MM.1S (cell line): ENCODE results near the gene ZNF850.
"Not testable (repeated sequence)": the region's sequence is repeated elsewhere in the genome, so short reads cannot be mapped to it uniquely, and the experiment has no call there.

ENCODE experiments used
- DNase-seq: peaks from one replicate; pipeline ENCODE4 v3.0.0-alpha.2; 2015
- H2AFZ ChIP-seq: fragments of 300-600 bp; sonication (generic); 2 replicates; pipeline ENCODE4 v1.6.0; 2016; ENCODE audit warnings: antibody characterized with exemption, low read length
- H3F3A ChIP-seq: fragments of 300-600 bp; sonication (generic); 2 replicates; pipeline ENCODE4 v1.6.1; 2016; ENCODE audit warnings: mild to moderate bottlenecking, antibody characterized with exemption, low read length, moderate library complexity, mixed read lengths; ENCODE audit not compliant: insufficient read depth
- H3K27ac ChIP-seq: fragments of 300-600 bp; sonication (generic); 2 replicates; pipeline ENCODE4 v1.5.1; 2016; ENCODE audit warnings: mild to moderate bottlenecking, low read length
- H3K27me3 ChIP-seq: fragments of 300-600 bp; sonication (generic); replicated peaks from 2 replicates; pipeline ENCODE4 v1.6.0; 2016; ENCODE audit warnings: low read length; ENCODE audit not compliant: insufficient read depth
- H3K36me3 ChIP-seq: fragments of 300-600 bp; sonication (generic); replicated peaks from 2 replicates; pipeline ENCODE4 v1.6.1; 2016; ENCODE audit warnings: mild to moderate bottlenecking, low read length, mixed read lengths; ENCODE audit not compliant: insufficient read depth
- H3K4me1 ChIP-seq: fragments of 300-600 bp; sonication (generic); 2 replicates; pipeline ENCODE4 v1.6.1; 2016; ENCODE audit warnings: low read length, mixed read lengths
- H3K4me2 ChIP-seq: fragments of 300-600 bp; sonication (generic); 2 replicates; pipeline ENCODE4 v1.6.0; 2016; ENCODE audit warnings: low read depth, low read length
- H3K4me3 ChIP-seq: fragments of 300-600 bp; sonication (generic); 2 replicates; pipeline ENCODE4 v1.5.1; 2016; ENCODE audit warnings: low read length, mixed read lengths
- H3K79me2 ChIP-seq: fragments of 300-600 bp; sonication (generic); 2 replicates; pipeline ENCODE4 v1.6.1; 2016; ENCODE audit warnings: mixed run types, low read length, mixed read lengths
- H3K9ac ChIP-seq: fragments of 300-600 bp; sonication (generic); 2 replicates; pipeline ENCODE4 v1.6.1; 2016; ENCODE audit warnings: low read length, mixed read lengths
- H3K9me2 ChIP-seq: fragments of 300-600 bp; sonication (generic); replicated peaks from 2 replicates; pipeline ENCODE4 v1.6.1; 2016; ENCODE audit warnings: mild to moderate bottlenecking, low read length, mixed read lengths; ENCODE audit not compliant: insufficient read depth
- H3K9me3 ChIP-seq: fragments of 300-600 bp; sonication (generic); replicated peaks from 2 replicates; pipeline ENCODE4 v1.6.1; 2016; ENCODE audit warnings: mild to moderate bottlenecking, low read length, mixed read lengths; ENCODE audit not compliant: insufficient read depth
- H4K20me1 ChIP-seq: fragments of 300-600 bp; sonication (generic); 2 replicates; pipeline ENCODE4 v1.6.1; 2016; ENCODE audit warnings: mild to moderate bottlenecking, low read length, moderate library complexity, mixed read lengths; ENCODE audit not compliant: insufficient read depth
- CTCF ChIP-seq: fragments of 300-600 bp; sonication (generic); IDR thresholded peaks from 2 replicates; pipeline ENCODE4 v1.5.1; 2016; ENCODE audit warnings: antibody characterized with exemption, low read length, mixed read lengths
- EZH2 ChIP-seq: fragments of 300-600 bp; sonication (generic); optimal IDR thresholded peaks from 2 replicates; pipeline ENCODE3; 2017; ENCODE audit warnings: low read depth, mild to moderate bottlenecking, antibody characterized with exemption, low read length, mixed read lengths
- EZH2phosphoT487 ChIP-seq: fragments of 300-600 bp; sonication (generic); IDR thresholded peaks from 2 replicates; pipeline ENCODE4 v1.6.1; 2018; ENCODE audit warnings: antibody characterized with exemption, low read length

Gene ZNF850

GRCh38 chr19:36750066-36750691 lies 22.4 kb downstream of the ZNF850 start:
- Histone ChIP-seq H3K4me1 (no peaks in the 10 kb centered on the region), H3K9me2 (no peaks in the 10 kb centered on the region), H3K4me3 (no peak overlapping the region), H3K79me2 (no peaks in the 10 kb centered on the region), H2AFZ (no peak overlapping the region), H3K4me2 (no peak overlapping the region), H3K27me3 (no peaks in the 10 kb centered on the region), H3K9ac (no peak overlapping the region), H3K27ac (no peak overlapping the region), H3K9me3 (no peaks in the 10 kb centered on the region), H3K36me3 (no peaks in the 10 kb centered on the region), H3F3A (no peaks in the 10 kb centered on the region), H4K20me1 (no peaks in the 10 kb centered on the region)
- no peak for DNase-seq
- TF ChIP-seq CTCF (no peak), EZH2phosphoT487 (no peak), EZH2 (no peak)

GRCh38 chr19:36749613-36750012 lies 23.0 kb downstream of the ZNF850 start:
- H3K27me3 ChIP-seq, H2AFZ ChIP-seq, H3K79me2 ChIP-seq, DNase-seq, H3K4me3 ChIP-seq, H3K9me3 ChIP-seq, H3K9me2 ChIP-seq, H3K27ac ChIP-seq, H3K4me1 ChIP-seq, H3K36me3 ChIP-seq, H3F3A ChIP-seq, H3K4me2 ChIP-seq, H3K9ac ChIP-seq, H4K20me1 ChIP-seq: not testable (repeated sequence)

GRCh38 chr19:36748431-36749275 lies 24.0 kb downstream of the ZNF850 start:
- Histone ChIP-seq H3K9me2 (no peaks in the 10 kb centered on the region), H3K4me3 (no peak overlapping the region), H3K9ac (no peak overlapping the region), H3K79me2 (no peaks in the 10 kb centered on the region), H3F3A (no peaks in the 10 kb centered on the region), H3K27ac (no peak overlapping the region), H3K36me3 (no peaks in the 10 kb centered on the region), H3K4me2 (no peak overlapping the region), H3K9me3 (no peaks in the 10 kb centered on the region), H3K4me1 (no peaks in the 10 kb centered on the region), H2AFZ (no peak overlapping the region), H3K27me3 (no peaks in the 10 kb centered on the region), H4K20me1 (no peaks in the 10 kb centered on the region)
- TF ChIP-seq EZH2 = no peak
- TF ChIP-seq CTCF = no peak
- TF ChIP-seq EZH2phosphoT487 = no peak
- no peak for DNase-seq

- no peak overlapping the region for H3K4me2 ChIP-seq
- H3K4me1 ChIP-seq = no peaks in the 10 kb centered on the region
- H3K9me3 ChIP-seq = no peaks in the 10 kb centered on the region
- H3F3A ChIP-seq = no peaks in the 10 kb centered on the region
- no peaks in the 10 kb centered on the region for H3K27me3 ChIP-seq
- no peak overlapping the region for H3K4me3 ChIP-seq
- H4K20me1 ChIP-seq = no peaks in the 10 kb centered on the region
- H3K9me2 ChIP-seq = no peaks in the 10 kb centered on the region
- no peak overlapping the region for H3K9ac ChIP-seq
- no peaks in the 10 kb centered on the region for H3K79me2 ChIP-seq
- no peak overlapping the region for H2AFZ ChIP-seq
- TF ChIP-seq CTCF = no peak
- no peak for TF ChIP-seq EZH2
- no peak for TF ChIP-seq EZH2phosphoT487
- no peaks in the 10 kb centered on the region for H3K36me3 ChIP-seq
- no peak overlapping the region for H3K27ac ChIP-seq
- no peak for DNase-seq
Observed at GRCh38 chr19:36747750-36748149, 24.9 kb downstream of the ZNF850 start.
